ENCODE measurements around the gene SNRPD2.
A peak's percentile ranks its signal among the peaks of the same experiment; 100 is the strongest.

The SNRPD2 gene

DNA sequence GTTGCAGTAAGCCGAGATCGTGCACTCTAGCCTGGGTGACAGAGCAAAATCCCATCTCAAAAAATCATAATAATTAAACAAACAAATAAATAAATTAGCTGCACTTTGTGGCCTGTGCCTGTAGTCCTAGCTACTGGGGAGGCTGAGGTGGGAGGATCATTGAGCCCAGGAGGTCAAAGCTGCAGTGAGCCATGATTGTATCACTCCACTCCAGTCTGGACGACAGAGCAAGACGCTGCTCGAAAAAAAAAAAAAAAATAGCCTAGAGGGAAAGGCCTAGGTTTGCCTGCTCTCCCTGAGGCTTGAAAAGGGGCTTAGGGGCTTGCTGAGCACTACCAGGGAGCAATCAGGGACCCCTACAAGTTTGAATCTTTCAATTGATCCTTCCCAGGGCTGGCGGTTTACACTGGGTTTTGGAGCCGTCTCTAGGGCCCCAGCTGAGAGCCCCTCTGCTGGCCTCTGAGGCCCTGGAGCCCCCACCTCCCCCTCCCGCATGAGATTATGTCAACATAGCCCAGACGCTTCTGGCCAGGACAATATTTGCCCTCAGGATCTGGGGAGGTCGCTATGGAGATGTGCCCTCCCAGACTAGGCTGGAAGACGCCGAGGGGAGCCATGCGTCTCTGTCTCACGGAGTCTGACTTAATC is 34.1 kb downstream of the SNRPD2 start:
- DNase-seq (ENCODE audit: low read depth, low spot score): peak; percentile 40

DNA sequence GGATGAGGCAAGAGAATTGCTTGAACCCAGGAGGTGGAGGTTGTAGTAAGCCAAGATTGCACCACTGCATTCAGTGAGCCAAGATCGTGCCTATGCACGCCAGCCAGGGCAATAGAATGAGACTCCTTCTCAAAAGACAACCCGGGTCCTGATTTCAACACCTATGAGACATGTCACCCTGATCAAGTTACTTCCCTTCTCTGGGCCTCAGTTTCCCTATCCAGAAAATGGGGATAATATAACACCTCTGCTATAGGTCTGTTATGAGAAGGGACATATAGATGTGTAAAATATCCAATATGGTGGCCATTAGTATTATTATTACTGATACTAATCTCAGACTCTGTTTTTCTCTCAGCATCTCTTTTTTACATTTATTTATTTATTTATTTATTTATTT is 36.7 kb downstream of the SNRPD2 start:
- DNase-seq (ENCODE audit: low read depth, low spot score): no peak

DNA sequence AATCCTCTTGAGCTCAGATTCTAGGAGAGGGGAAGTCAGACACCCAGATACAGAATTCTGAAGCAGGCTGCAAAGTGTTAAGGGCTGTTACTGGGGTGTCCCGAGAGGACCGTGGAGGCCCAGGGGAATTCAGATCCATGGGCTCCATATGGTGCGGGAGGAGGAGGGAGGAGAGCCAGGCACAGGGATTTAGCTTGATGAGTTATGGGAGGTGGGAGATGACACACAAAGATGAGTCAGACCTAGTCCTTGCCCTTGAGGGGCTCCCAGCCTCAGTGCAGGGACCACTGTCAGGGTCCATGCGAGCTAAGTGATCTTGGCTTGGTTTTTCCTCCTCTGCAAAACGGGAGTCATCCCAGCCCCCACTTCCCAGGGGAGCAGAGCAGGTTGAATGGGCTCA is 38.1 kb downstream of the SNRPD2 start:
- no peak for DNase-seq (ENCODE audit: low read depth, low spot score)

DNA sequence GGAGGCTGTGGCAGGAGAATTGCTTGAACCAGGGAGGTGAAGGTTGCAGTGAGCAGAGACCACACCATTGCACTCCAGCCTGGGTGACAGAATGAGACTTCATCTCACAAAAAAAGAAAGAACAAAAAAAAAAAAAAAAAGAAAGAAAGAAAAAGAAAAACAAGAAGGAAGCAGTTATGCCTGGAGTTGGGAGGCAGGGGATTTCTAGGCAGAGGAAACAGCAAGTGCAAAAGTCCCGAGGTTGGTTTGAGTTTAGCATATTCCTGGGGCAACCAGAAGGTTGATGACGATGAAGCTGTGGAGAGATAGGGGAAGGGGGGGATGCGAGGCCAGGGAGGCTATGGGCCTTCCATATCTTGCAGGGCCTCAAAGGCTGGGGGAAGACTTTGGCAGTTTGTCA is 41.0 kb downstream of the SNRPD2 start:
- no peak for DNase-seq (ENCODE audit: low read depth, low spot score)

DNA sequence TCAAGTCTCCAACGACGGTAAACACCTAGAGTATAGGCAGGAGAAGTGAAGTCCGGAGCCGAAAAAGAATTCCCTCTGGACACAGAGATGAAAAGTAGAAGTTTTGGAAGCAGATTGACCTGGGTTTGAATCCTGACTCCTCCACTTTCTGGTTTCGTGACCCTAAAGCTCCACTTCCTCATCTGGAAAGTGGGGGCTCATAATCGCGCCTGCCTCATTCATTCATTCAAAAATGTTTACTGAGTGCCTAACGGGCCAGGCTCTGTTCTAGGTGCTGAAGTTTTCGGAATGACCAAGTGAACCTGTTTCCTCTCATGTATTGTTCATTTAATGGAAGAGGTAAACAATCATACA is 45.4 kb downstream of the SNRPD2 start:
- no peak for DNase-seq (ENCODE audit: low read depth, low spot score)

DNA sequence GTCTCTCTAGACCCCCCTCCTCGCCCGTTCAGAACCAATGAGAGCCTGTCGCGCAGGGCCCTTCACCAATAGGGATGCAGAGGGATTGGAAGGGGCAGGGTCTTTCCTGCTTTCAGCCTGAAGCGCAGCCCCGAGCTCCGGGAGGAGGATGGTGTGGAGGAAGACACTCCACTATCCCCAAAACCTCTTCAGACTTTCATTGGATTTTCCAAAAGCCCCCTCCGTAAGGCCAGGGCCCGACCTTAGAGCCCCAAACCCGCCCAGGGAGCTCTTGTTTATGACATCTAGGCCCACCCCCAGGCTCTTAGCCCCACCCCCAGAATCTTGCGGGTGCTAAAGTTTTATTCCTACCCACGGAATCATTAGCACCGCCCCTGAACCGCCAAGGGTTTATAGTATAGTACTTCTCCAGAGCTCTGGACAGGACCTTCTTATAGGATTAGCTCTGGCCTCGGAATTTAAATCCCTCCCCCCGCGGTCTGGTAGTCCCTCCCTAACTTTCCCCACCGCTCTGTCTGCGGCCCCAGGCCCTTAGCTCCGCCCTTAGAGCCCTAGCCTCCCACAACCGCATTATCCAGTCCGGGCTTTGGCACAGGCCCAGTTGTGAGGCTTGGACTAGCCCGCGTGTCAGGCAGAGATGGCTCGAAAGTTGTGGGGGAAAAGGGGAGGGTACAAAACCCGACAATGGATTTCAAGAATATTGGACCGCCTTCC is 46.0 kb downstream of the SNRPD2 start:
- DNase-seq (ENCODE audit: low read depth, low spot score): peak; percentile 88

DNA sequence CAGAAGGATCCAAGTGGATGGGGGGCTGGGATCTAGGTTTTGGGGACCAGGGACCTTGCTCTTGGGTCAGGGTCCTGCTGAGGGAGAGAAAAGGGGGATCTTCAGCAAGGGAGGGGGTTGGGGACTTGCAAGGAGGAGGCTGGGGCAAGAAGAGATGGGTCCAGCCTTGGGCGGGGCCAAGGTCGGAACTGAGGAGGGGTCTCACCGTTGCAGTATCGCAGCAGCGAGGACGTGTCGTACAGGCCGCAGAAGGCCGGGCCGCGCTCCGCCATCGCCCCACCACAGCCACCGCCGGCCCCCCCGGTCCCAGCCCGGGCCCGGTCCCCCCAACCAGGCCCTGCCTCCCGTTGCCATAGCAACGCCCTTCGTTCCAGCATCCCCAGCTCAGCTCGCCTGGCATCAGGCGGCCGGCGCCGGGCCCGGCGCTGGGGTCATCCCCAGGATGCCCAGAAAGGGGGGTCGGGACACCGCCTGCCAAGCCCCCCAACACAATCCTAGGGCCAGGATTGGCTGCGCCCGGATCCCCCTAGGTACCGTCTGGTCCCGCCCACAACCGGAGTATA is 46.6 kb downstream of the SNRPD2 start:
- no peak for DNase-seq (ENCODE audit: low read depth, low spot score)

DNA sequence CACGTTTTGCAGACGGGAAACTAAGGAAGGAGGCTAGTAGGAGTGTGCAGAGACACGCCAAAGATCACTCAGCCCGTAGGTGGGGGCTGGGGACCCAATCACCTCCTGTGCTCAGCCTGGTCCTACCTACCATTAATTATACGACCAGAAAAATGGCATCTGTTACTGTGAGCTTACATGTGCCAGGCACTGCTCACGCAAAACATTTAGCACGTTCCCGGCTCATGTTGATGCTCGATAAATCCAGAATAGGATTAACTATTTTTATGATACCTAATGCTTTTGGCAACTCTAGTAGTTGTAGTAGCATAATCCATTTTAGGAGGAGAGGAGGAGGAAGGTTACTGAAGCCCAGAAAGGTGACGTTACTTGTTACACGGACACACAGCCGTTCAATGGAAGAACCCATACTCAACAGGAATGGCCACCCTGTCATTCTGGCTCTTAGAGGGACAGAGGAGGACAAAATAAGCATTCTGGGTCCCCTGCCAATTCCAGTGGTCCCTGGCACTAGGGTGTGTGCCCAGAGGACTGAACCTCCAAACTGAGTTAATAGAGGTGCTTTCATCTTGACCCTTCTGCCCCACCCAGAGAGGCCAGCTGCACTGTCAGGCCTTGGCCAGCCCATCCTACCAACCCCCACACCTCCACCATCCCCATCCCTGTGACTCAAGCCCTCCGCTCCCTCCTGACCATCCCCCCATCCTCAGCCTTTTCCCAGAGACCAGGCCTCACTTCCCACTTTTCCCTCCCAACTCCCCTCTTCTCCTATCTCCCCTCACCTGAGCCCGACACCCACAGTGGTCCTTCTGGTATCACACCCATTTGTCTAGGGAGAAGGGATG is 47.6 kb downstream of the SNRPD2 start:
- DNase-seq (ENCODE audit: low read depth, low spot score): no peak

DNA sequence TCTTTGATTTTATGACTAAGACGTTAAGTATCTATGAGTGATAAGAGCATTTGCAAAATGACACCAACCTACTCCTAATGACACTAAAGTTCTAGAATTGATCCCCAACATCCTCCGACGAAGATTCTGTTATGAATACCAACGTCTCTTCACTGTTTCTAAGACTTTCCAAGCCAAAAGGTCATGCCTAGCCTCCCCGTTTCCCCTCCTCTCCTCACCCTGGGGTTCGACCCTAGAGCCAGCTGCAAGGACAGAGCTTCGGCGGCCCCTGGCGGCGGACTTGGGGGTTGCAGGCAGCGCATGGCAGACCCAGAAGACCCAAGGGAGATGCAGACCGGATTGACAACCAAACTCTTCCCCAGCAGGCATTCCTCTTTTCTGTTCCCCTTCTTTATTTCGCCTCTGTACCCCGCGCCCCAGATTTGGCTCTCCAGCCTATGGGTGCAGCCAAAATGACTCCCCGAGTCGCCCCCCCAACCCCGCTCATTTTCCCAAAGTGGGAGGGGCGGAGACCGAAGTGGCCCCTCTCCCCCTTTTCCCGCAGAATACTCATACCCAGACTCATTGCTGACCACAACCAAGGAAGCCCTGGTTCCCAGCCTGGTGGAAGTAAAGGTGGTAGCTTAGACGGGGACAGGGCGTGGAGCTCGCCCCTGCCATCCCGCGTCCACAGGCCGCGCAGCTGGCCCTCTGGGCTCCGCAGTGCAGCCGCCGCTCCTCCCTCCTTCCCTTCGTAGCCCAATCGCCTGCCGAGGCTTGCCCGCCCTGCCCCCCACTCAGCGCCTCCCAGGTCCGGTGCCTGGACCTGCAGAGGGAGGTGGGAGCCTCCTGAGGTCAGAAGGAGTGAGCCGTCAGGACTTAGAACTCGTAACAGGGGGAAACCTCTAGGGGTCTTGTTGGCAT is 48.5 kb downstream of the SNRPD2 start:
- DNase-seq (ENCODE audit: low read depth, low spot score): peak; percentile 96

DNA sequence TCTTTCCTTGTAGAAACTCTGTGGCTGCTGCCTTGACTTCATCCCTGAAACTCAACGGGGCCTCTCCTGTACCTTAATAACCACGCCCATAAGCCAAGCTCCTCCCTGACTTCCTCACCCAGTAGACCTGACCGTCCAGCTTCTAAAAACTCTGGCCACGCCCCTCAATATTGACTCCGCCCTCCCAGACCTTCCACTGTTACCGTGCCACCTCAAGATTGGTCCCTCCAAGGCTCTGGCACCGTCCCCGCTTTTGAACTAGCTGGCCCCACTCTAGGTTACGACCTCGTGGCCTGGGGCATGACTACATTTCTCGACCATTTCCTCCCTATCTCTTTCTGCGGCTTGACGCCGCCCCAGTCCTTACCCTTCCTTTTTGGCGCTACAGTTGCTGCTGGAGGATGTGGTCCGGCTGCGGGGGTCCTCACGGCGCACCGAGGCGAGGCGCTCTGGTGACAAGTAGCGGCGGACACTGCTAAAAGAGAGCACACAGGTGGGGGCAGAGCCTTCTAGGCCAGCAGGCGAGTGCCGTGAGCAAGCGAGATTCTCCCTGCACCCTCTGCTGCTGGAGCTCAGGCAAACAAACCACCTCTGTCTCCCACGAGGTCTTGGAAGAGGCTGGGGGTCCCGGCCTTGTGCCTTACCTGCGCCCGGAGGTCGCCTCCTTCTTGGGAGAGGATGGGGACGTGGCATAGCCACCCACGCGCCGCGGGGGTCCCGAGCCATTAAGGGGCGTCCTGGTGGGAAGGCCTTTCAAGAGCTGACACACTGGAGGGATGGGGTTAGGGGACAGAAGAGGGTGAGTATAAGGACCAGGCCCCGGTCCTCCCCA is 50.3 kb downstream of the SNRPD2 start:
- peak; percentile 98 for DNase-seq (ENCODE audit: low read depth, low spot score)

DNA sequence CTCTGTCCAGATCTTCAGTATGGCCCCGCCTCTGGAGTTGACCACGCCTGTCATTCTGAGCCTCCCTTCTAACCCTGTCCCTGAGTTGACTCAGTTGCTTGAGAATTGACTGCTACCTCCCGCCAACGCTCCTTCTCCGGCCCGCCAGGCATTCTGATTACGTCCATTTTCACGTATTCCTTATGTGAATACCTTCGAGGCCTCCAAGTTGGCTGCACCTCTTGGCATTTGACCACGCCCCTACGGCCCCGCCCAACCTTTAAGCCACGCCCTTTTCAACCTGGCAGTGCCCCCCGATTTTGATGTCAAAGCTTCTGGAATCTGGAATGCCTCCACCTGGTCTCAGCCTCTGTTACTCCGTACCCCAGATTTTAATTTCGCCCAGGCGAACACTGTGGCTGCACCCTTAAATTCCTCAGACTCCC is 50.9 kb downstream of the SNRPD2 start:
- peak; percentile 89 for DNase-seq (ENCODE audit: low read depth, low spot score)

DNA sequence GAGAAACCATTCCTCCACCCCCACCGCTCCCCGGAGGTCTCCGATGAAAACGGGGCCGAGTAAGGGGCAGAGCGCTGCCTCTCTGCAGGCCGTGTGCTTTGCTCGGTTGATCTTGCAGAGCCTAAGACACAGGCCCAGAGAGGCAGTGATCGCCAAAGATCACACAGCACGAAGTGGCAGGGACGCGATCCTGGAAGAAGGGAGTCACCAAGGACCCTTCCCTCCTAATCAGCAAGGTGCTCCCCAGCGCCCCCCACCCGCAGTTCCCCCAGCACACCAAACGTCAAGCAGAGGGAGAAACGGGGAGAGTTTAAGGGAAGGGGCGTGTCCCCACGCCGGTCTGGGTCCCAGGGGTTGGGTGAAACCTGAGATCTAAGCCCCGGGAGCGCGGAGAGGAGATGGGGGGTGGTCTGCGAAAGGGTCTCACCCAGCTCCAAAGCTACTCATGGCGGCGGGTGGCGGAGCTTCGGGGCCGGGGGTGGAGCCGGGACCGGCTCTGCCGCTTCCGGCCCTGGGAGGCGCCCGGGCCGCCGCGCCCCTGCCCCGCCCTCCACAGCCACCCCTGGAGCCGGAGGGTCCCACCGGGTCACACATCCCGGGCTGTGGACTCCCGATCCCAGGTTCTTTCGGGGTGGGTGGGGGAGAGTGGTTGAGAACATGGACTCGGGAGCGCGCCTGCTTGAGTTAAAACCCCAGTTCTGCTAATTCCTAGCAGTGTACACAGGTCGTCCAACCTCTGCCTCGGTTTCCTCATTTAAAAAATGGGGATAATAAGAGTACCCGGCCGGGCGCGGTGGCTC is 52.6 kb downstream of the SNRPD2 start, which contains the start of gene EML2:
Gene EML2 (minus strand): TSS at position 468 of the 800 bp plus-strand sequence. CDS start 21 bp downstream, at position 447.
- DNase-seq (ENCODE audit: low read depth, low spot score): peak; percentile 89

DNA sequence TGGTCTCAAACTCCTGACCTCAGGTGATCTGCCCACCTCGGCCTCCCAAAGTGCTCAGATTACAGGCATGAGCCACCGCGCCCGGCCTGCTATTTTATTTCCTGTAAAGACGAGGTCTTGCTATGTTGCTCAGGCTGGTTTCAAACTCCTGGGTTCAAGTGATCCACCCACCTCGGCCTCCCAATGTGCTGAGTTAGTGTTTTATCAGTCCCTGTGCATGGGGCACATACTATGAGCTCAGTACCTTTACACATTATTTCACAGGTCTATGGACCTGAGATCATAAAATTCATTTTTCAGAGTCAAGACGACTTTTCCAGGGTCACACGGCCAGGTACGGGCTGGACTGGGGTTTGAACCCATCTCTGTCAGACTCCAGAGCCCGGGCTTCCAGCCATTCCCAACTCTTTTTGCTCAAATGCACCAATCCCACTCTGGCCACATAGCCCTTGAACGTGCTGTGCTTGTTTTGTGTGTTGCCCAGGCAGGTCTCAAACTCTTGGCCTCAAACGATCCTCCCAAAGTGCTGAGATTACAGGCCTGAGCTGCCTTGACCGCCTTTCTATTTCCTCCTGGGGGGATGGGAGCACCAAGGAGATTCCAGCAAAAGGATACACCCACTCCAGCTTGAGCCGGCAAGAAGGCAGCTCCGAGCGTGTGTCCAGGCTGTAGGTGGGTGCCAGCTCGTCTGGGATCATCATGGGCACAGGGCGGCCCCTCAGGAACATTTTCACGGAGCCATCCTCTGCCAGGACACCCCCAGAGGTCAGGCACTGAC is 53.7 kb downstream of the SNRPD2 start:
- DNase-seq (ENCODE audit: low read depth, low spot score): peak; percentile 72

Data from ELF-1 (cell line).